SH-SY5Y (cell line): ENCODE measurements around the gene CASP10.

Experiments
- GATA2 ChIP-seq: IDR thresholded peaks from 2 replicates; pipeline ENCODE4 v1.6.1; 2011; ENCODE audit warnings: mild to moderate bottlenecking, low read depth, low read length
- GATA3 ChIP-seq: IDR thresholded peaks from 2 replicates; pipeline ENCODE4 v1.6.1; 2011; ENCODE audit warnings: low read depth, mild to moderate bottlenecking, low read length, moderate library complexity

Gene CASP10, protein sequence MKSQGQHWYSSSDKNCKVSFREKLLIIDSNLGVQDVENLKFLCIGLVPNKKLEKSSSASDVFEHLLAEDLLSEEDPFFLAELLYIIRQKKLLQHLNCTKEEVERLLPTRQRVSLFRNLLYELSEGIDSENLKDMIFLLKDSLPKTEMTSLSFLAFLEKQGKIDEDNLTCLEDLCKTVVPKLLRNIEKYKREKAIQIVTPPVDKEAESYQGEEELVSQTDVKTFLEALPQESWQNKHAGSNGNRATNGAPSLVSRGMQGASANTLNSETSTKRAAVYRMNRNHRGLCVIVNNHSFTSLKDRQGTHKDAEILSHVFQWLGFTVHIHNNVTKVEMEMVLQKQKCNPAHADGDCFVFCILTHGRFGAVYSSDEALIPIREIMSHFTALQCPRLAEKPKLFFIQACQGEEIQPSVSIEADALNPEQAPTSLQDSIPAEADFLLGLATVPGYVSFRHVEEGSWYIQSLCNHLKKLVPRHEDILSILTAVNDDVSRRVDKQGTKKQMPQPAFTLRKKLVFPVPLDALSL

DNA sequence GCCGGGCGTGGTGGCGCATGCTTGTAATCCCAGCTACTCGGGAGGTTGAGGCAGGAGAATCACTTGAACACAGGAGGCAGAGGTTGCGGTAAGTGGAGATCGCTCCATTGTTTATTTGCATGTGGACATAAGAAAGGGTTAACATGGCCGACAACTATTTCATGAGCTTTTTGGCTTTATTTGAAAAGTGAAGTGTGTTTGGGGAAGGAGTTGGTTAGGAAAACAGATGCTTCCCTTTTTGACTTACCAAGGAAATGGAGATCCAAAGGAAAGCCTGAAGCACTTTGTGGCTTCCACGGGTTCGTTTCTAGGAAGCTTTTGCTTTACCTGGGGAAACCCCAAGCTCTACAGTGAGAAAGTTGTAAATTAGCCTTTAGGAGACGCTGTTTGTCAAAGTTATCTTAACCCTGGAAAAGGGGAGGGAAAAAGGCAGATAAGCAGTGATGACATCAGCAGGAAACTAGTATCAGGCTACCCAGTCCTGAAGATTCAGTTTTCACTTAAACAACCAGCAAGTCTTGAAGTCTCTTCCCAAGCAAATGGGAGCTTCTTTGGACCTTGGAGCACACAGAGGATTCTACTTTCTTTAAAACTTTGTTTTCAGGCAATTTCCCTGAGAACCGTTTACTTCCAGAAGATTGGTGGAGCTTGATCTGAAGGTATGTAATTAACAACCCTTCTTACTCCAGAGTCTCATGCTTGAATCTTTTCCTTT, at the start of gene CASP10:
Gene CASP10 (plus strand): TSS at position 492 of the 715 bp plus-strand sequence. CDS start 2,637 bp downstream, outside the sequence.
- no peak for TF ChIP-seq GATA2
- no peak for TF ChIP-seq GATA3

DNA sequence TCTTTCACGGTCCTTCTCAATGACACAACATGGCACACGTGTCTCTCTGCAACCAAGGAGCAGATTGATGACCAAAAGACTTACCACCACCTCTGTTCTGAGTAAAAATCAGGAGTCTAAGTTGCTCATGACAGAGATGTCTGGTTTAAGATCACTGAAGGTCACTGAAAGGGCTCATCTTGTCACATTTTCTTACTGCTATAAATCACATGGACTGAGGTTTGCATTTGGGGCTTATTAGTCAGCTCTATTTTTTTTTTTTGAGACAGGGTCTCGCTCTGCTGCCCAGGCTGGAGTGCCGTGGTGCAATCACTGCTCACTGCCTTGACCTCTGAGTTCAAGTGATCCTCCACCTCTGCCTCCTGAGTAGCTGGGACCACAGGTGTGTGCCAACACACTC, 47.6 kb upstream of the CASP10 start:
- TF ChIP-seq GATA2 = no peak
- TF ChIP-seq GATA3 = no peak

DNA sequence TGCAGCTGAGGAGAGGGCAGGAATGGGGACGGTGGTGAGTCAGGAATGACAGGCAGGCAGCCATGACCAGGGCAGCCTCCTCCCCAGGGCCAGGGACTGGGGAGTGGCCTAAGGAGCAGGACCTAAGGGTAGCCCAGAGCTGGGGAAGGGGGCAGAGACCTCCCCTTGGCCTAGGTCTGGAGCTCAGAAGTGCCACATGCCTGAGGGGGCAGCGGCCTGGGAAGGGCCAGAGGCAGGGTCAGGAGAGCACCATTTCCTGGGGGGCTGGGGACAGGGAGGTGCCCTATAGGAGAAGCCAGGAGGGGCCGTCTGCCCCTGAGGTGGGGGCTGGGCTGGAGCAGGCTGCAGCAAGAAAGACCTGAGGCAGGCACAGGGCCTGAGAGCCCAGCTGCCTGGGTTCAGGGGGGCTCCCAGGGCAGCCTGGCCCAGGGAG, 46.0 kb upstream of the CASP10 start:
- TF ChIP-seq GATA3 (no peak), GATA2 (no peak)

DNA sequence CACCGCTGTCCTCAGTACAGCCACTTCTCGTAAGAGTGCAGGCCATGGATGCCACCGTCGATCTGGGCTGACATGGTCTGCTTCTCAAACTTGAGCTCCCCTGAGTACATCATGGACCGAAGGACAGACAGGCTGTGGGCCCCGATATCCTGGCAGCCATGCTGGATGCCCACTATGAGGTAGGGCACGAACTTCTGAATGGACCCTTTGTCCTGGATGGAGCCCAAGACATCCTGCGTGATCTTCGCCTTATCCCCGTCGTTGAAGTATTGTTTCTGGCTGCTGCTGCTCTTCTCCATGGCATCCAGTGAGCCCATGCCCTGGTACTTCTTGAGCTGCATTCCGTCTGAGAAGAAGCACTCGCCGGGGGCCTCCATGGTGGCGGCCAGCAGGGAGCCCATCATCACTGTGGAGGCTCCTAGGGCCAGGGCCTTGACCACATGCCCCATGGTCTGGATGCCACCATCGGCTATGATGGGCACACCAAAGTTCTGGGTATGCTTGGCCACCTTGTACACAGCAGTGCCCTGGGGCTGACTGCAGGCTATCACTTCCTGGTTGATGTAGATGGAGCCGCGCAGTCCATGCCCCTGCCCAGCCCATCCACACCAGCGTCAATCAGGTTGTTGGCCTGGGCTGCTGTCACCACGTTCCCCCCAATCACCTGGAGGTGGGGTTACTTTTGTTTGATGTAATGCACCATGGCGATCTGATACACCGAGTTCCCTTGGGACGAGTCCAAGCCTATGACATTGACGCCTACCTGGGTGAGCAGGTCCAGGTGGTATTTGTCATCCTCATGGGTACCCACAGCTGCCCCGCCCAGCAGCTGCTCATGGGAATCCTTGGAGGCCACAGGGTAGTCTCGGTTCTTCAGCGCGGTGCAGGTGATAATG, 45.2 kb upstream of the CASP10 start:
- TF ChIP-seq GATA3 (no peak), GATA2 (no peak)

DNA sequence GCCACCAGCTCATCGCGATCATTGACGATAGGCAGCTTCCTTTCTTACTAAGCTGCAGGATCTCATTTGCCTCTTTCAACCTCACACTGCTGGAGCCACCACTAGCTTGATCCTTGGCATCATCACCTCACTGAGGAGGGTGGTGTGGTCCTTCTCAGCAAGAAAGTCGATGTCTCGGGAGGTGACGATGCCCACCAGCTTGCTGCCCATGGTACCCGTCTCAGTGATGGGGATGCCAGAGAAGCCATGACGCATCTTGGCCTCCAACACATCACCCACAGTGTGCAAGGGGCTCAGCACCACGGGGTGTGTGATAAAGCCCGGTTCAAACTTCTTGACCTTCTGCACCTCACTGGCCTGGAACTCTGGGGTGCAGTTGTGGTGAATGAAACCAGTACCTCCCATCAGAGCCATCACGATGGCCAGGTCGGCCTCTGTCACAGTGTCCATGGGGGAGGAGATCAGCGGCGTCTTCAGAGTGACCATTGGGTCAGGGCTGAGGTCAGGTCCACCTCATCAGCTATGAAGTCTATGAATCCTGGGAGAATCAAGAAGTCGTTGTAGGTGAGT, 44.5 kb upstream of the CASP10 start:
- no peak for TF ChIP-seq GATA2
- TF ChIP-seq GATA3 = no peak

DNA sequence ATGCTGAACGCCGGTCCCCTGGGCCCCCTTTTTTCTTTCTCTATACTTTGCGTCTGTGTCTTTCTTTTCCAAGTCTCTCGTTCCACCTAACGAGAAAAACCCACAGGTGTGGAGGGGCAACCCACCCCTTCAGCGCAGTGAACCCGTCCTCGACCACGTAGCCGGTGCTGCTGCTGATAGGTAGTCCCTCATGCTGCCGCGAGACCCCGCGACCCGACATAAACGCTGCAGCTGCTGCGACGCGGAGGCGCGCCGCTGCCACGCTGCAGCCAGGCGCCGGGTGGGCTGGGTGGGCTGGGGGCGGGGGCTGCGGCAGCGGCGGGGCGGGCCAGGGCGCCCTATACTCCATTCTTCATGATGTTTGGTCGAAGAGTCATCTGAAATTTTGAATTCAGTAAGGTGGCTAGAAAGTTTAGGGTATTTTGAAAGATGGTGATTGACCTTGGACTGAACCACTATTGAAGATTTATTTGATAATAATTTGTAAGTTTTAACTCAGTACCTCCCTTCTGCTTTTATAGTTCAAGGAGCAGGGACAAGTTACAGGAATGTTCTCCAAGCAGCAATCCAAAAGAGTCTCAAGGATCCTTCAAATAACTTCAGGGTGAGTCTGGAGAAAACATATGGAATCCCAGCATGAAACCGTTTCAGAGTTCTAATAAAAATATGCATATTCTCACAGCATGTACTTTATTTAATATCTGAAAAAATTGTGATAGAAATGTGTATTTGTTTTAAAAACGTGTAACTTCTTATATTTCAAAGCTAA, 42.9 kb upstream of the CASP10 start:
- no peak for TF ChIP-seq GATA2
- no peak for TF ChIP-seq GATA3

DNA sequence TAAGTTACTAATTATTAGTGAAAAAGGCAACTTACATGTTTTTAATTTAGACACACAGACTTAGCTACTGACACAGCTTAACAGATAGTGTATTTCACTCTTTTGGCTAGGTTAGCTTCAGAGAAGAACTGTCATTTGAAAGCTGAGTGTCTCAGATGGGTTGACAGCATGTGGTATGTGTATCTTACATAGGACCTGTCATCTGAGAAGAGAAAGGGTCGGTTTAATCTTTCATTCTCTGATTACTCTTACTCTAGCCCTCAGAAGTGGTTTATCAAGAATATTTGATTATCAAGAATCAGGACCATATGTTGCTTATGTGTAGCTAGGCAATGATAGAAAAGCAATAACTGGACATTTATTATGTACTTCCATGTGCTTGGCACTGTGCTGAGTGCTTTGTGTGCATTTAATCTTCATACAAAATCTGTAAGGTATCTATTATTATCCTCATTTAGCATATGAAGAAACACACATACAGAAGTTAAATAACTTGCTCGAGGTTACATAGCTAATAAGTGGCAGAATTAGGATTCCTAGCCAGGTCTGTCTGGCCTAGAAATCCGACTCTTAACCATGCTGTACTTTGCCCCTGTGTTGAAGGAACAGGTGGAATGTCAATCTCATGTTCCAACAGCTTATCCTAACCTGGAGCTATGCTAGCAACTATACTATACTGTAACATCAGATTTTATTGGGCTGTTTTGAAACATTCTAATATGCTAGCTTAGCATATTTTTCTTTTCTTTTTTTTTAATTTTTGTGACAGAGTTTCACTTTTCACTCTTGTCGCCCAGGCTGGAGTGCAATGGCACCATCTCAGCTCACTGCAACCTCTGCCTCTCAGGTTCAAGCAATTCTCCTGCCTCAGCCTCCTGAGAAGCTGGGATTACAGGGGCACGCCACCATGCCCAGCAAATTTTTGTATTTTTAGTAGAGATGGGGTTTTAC, 38.6 kb upstream of the CASP10 start:
- TF ChIP-seq GATA2 (no peak), GATA3 (0 out of 2 replicates have a peak, but pooled peaks have one; percentile 35)

DNA sequence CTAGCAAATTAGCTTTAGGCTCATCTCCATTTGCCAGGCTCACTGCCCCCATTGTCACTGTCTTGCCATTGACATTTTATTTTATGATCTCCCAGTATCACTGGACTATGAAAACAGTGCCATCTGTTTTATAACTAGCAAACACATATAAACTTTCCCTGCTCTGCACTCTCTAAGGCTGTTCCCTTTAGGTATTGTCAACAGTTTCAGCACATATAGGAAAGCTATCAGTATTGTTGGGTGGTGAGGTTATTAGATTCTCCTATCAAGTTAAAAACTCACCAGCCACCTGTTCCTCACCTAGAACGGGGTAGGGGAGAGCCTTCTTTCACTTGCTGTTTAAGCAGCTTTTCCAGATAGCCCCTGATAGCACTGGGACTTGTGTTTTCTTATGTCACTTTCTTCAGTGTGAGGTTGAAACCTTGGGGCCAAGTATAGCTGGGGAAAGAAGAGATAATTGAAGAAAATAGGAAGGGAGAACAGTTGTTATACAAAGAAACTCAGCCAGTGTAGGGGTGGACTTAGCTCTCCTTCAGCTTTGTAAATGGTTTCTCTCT, 34.4 kb upstream of the CASP10 start:
- TF ChIP-seq GATA2 = no peak
- TF ChIP-seq GATA3 = no peak

DNA sequence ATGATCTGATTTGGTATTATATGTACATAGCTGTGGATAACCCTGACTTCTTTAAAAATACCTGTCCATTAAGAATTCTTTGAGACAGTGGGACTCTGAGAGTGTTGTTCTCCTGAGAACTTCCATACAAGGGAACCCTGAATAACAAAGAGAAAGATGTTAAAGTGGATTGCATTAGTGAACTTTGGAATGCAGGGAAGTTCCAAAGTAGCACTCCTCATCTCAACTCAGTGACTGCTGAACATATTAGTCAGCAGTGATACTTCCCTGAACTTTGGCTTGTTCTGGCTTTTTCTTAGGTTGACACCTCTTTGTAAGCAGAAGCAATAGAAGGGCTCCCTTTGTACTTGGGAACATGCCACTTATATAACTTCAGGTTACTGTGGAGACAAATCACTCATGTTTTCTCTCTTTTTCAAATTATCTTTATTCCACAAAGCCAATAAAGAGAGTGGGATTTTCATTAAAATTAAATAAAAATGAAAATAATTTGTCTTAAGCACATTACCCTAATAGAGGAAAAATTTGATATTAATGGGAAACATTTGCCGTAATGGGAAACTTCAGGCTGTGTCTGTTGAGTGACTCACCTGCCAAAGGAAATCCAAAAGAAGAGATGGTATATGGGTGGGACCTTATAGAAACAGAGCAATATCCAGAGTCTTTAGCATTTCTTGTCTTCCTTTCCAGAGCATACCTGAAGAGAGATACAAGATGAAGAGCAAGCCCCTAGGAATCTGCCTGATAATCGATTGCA, 33.7 kb upstream of the CASP10 start:
- TF ChIP-seq GATA3 = no peak
- TF ChIP-seq GATA2 = no peak

DNA sequence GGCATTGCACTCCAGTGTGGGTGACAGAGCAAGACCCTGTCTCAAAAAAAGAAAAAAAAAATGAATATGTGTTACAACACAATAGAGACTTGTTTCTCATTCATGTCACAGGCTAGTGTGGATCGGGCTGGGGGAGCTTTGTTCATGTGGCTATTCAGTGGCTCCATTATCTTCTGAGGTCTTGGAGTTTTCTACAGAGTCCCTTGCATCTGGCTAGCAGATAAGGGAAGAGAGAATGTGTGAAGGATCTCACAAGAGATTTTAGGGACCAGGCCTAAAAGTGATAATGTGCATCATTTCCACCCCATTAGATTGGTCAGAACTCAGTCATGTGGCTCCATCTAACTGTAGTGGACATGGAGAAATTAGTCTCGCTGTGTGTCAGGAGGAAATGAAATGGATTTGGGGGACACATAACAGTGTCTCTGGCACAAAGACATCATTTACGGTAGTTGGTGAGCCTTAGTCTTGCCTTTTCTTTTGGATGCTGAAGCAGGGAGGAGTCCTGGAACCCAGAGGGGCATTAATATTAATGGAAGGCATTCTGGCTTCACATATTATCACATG, 32.4 kb upstream of the CASP10 start:
- TF ChIP-seq GATA3 = no peak
- no peak for TF ChIP-seq GATA2
